NCI-H1417 treated with DMSO at 0.1 percent for 48 hours (cell line): ENCODE data around the gene CCN6.

Experiments
- DNase-seq: peaks from one replicate; lab custom pipeline; 2025; lab: John Stamatoyannopoulos, UW

CCN6 gene

GRCh38 chr6:112054001-112054400 is at the start of gene CCN6:
TSS of gene CCN6 (plus strand) at chr6:112054104. CDS start at chr6:112054358, 254 bp downstream.
- DNase-seq, result no peak

DNA sequence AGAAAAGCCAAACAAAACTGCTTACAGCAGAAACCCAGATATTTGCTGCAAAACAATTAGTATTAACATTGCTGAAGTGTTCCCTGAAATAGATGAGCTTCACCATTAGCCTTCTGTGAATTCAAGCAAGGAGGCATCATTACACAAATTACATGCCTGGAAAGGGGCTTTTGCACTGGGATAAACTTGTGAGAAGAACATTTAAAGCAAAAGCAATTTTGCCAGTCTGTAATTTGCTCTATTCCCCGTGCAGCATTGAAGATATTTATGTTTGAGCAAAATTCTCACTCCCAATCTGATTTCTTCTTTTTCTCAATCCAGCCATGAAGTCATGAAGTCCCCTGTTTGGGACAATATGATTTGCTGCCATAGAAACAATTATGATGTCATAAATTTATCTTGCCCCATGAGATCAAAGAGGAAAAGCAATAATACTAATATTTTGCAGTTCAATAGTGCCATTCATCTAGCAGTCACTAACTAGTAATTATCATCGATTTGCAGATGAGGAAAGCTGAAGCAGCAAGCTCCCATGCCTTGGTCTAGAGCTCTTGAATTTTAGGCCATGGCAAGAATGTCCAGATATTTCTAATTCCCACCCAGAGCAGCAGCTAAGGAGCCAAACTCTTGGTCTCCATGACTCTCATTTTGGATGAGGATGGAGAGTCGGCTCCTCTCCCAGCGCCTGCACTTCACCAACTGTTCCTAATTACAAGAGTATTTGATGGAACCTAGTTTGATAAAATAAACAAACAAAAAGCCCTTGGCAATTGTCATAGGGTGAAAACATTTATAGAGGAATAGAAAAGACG is 49.5 kb upstream of the CCN6 start:
- DNase-seq, result no peak

- no peak for DNase-seq
These were observed 48.9 kb upstream of the CCN6 start for GRCh38 chr6:112005013-112005371.

DNA sequence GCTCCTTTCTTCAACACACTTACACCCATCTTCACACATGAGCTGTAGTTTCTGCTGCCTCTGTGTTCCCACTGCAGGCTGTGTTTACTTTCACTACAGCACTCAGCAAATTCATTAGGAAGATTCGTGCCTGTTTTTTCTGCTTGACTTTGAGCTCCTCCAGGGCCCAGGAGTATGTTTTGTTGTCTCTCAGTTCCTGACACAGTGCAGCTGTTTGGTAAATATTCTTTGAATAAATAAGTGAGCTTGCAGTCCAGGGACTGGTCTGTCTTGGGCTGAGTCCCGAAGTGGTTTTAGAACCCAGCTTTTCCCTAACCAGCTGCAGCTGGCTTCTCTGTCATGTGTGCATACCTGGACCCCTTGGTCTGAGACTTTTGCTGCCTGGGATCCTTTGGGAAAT is 46.6 kb upstream of the CCN6 start:
- DNase-seq, result no peak

GRCh38 chr6:112007805-112008204 is 46.1 kb upstream of the CCN6 start:
- no peak for DNase-seq

GRCh38 chr6:112008482-112008881 is 45.4 kb upstream of the CCN6 start:
- no peak for DNase-seq

GRCh38 chr6:112010328-112010727 is 43.6 kb upstream of the CCN6 start:
- DNase-seq, result no peak

DNA sequence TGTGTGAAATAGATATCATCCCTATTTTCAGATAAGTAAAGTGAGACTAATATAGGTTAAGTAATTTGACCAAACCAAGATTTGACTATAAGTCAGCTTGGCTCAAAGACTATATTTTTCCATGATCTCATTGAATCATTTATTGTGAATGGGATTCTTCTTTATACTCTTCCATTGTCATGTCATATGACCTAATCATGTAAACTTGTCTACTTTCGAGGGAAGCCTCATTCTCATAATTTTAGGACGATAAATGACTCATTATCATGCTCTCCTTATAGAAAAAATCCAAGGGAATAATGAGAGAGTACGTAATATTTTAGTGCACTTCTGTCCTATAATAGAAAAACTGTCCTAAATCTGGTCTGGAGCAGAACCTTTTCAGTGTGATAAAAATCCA is 40.9 kb upstream of the CCN6 start:
- DNase-seq, result no peak

DNA sequence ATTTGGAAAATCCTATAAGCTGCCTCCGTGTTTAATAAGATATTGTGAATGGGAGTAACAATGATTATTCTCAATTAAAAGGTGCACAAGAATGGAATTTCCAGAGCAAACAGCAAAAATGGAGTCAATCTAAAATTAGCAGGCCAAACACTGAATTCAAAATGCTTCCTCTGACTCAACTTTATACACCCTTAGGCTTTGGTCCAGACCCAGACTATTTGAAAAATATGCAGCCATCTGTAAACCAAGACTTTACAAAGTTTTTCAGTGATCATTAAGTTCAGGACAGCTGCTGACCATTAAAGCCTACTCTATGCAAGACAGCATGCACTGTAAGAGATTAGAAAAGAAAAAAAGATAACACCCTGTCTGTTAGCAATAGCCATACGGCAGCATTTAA is 39.4 kb upstream of the CCN6 start:
- DNase-seq, result no peak

GRCh38 chr6:112015725-112016124 is 38.2 kb upstream of the CCN6 start:
- no peak for DNase-seq

DNA sequence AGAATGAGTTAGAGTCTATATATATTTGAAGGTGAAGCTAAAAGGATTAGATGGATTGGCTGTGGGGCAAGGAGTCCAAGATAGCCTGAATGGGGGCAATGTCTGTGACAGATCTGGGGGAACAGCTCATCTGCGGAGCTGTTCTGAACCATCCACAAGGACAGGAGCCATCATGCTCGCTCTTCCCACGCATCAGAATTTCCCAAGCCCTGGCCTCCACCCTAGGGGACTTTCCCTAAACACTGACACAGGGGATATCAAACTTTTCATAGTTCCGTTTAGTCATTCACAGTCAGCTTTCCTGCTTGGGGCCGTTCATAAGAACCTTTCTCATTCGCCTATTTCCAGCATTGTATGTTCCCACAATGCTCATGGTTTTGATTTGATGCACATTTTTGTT is 37.6 kb upstream of the CCN6 start:
- DNase-seq, result no peak

DNA sequence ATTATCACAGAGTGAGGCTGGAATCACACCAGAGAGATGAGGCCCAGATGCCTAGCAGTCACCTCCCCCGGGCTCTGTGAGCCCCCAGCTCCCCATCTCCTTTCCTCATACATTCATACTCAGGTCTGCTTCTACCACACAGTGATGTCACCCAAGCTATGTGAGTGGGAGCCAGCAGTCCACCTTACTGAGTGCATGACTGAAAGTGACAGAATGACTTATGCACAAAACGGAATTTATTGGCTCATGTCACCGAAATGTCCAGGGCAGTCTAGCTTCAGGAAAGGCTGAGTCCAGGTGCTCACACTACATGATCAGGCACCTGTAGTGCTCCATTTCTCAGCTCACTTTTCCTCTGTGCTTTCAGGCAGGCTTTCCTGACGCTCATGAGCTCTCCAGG is 36.7 kb upstream of the CCN6 start:
- DNase-seq, result no peak

DNA sequence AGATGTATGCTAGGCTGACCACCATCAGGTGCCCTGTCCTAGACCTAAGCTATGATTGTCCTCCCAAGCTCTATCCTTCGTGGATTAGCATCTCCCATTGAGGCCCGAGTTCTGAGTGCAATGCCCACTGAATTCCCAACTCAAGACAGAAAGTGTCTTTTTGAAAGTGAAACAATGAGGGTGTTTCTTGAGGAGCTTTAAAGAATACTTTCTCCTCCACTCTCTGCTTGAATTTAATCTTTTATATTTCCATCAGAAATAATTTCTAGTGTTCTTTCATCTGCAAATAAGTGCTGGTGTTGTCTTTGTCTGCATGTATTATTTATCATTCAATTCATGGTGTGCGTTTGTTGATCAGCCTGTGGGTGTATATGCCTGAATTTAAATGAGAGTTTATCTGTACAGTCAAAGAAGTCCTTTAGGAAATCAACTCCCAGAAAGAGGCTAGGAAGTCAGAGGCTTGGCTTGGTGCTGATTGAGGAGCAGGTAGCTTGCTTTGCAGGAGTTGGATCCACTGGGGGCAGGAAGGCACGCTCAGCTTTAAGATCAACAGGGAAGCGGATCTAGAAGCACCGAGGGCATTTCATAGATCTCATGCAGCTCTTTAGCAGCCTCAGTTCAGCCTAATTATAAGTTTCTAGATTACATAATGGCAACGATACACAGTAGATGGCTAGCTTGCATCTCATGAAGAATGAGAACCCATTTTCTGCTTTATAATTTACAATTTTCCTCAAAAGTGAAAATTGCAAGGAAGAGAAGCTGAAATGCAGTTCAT is 36.0 kb upstream of the CCN6 start:
- DNase-seq, result no peak

DNA sequence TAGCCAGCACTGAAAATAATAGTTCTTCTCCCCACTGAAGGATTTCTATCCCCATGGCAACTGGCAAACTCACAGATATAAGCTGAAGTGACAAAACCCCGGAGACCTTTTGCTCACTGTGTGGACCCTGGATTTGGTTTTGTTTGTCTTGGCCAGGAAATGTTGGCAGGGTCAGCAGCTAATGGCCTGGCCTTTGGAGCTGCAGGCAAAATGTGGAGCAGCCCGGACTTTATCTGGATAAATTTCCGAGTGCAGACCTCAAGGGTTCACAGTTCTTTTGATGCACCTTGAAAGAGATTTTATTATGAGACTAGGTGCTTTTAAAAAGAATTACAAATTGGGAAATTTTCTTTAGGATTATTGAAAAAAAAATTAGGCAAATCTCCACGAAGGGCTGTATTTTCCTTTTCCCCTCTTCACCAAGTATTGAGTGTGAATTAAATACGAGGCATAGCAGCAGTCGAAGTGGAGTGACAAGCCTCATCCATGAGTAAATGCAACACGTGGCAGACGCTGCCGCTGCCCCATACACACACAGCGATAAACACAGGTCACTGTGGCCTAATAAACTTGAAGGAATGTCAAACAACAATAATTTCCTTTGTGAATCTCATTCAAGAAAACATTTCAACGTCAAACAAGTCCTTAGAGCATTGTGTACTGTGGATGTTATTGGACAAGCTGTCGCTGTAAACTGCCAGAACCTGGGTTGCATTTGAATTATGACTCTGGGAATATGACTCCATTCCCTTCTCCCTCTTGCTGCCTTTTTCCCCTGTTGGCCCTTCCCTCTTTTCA is 35.1 kb upstream of the CCN6 start:
- DNase-seq, result no peak

DNA sequence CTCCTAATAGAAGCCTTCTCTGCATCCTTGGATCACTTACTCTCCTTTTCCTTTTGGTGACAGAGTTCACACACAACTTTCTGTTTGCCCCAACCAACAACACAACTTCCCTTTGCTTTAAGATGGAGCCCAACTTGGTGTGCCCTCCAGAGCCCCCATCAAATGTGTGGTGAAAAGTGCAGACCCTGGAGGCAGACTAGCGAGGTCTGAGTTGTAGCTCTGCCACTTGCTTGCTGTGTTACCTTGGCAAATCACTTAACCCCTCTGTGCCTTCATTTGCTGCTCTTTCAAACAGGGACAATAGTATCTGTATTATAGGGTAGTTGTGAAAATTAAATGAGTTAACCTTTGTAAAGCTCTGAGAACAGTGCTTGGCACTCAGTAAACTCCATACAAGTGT is 34.3 kb upstream of the CCN6 start:
- DNase-seq, result no peak

DNA sequence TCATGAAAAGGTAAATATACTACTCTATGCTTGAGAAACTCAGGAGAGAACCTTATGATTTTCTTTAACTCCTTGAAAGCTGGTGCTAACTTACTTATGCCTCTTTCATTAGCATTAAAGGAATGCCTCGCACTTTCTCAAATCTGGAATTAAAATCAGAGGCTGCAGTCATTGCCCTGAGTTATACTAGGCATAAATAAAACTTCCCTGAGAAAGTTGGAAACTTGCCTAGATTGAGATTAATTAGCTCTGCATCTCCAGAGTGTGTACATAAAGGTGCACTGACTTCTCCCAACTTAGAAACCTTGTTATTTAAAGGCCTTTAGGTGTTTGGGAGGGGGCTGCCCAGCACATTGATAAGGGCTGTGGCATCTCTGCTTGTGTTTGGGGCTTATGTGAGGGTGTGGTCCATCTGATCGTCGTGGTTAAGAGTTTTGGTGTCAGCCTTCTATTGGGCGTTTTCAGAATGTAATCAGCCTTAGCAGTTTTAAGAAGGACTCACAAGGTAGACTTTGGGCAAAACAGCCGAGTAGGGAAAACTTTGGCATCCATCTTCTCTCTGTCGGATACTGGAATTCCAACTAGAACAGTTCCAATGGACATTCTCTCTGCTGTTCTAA is 32.1 kb upstream of the CCN6 start:
- no peak for DNase-seq

DNA sequence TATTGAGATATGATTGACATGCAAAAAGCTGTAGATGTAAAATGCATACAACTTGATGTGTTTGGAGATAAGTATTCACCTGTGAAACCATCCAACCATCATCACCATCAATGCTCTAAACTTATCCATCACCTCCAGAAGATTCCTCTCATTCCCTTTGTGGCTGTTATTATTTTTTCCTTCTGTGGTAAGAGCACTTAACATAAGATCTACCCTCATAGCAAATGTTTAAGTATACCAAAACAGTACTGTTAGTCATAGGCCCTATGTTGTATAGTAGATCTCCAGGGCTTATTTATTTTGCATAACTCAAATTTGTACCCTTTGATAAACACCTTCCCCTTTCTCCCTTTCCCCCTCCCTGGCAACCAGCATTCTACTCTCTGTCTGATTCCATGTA is 31.2 kb upstream of the CCN6 start:
- no peak for DNase-seq

DNA sequence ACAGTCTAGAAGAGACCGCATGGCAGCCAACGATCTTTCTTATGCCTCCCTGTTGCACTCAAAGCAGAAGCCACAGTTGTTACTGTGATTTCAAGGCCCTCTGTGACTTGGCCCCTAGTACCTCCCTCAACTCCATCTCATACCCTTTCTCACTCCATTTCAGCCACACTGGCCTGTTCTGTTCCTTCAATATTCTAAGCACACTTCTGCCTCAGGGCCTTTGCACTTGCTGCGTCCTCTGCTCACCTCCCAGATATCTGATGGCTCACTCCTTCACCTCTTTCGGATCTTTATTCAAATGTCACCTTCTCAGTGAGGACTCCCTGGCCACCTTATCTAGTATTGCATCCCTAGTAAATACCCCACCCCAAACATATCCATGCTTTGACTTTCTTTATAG is 29.4 kb upstream of the CCN6 start:
- no peak for DNase-seq

DNA sequence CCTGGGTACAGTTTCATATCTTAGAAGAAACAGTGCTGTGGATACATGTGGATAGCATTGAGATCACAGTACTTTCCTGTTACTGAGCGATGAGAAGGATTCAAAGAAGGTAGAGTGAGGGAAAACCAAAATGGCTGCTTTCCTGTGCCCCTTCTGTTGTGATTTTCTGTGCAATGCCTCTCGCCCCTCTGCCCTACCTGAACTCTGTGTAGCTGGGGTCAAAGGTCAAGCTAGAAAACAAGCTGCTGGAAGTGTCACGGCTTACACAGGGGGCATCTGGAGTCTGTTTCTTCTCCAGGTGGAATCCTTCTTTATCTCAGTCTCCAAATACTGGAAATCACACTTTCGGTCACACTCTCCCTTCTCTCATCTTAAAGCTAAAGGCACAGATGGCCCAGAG is 27.0 kb upstream of the CCN6 start:
- no peak for DNase-seq

DNA sequence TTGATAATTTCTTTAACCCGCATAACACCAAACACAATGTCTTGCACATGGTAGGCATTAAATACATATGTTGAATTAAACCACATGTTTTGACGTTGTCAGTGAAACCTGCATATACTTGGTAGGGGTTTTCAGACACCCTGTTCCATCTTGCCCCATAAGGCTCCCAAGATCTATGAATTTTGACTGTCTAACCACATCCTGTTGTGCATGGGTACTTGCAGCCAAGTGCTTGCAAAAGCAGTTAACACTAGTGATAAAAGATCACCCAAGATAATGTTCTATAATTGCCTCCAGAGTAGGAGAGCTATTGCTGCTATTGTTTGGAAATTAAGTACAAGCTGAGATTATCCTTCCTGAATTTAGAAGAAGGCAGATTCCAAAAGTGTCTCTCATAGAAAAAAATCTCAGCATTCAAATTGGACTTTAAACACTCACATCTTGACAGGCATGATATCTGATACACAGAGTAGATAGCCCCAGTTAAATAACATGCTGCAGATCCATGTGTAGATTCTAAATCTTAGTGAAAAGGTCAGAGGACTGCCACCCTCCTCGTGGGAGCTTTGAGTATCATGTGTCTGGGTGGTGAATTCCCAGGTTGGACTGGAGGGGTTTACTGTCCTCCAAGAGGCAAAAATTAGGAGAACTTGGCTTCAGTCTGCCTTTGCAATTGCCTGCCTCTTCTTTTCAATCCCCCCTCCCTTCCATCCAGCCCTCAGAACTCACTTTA is 25.8 kb upstream of the CCN6 start:
- no peak for DNase-seq

- no peak for DNase-seq
These were observed 24.7 kb upstream of the CCN6 start for GRCh38 chr6:112029045-112029822.
